ENCODE measurements around the gene KCNAB2.

DNA sequence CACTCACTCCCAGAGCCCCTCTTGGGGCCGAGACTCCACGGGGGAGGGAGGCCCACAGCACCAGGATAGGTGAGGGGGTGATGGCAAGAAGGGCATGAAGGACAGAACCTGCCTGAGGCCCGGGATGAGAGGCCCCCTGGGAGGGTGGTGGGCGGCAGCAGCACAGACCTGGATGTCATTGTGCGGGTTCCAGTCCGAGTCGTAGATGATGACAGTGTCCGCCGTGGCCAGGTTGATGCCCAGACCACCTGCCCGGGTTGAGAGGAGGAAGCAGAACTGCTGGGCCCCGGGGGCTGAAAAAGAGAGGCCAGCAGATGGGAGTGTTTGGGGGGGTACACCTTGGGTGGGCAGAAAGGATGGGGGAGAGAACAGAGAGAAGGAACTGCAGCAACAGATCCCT is 84.3 kb downstream of the KCNAB2 start:
- TF ChIP-seq, protein P1, sequence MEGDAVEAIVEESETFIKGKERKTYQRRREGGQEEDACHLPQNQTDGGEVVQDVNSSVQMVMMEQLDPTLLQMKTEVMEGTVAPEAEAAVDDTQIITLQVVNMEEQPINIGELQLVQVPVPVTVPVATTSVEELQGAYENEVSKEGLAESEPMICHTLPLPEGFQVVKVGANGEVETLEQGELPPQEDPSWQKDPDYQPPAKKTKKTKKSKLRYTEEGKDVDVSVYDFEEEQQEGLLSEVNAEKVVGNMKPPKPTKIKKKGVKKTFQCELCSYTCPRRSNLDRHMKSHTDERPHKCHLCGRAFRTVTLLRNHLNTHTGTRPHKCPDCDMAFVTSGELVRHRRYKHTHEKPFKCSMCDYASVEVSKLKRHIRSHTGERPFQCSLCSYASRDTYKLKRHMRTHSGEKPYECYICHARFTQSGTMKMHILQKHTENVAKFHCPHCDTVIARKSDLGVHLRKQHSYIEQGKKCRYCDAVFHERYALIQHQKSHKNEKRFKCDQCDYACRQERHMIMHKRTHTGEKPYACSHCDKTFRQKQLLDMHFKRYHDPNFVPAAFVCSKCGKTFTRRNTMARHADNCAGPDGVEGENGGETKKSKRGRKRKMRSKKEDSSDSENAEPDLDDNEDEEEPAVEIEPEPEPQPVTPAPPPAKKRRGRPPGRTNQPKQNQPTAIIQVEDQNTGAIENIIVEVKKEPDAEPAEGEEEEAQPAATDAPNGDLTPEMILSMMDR (conservative IDR thresholded peaks at IDR 0.05; ENCODE audit: low read depth, low read length): no peak
- TF ChIP-seq EZH2 (IDR thresholded peaks at IDR 0.05; ENCODE audit: low read length, unreplicated experiment) (no peak), EZH2phosphoT487 (IDR thresholded peaks at IDR 0.05; ENCODE audit: borderline replicate concordance, low read length) (no peak)
